Suprapubic skin (tissue), 4 donors: ENCODE measurements around the gene C2CD4A.

ENCODE experiments used
- CTCF ChIP-seq, 2 donors: fragments of 200-600 bp in 1 of 2; fragments of 450-650 bp in 1 of 2; sonication (generic) in 1 of 2; IDR thresholded peaks; one replicate each; pipeline ENCODE4 v1.5.1; 2016 to 2019; ENCODE audit warnings: antibody characterized with exemption in 2 of 2, mild to moderate bottlenecking in 1 of 2, moderate library complexity in 1 of 2
- EP300 ChIP-seq: sonication (generic); formaldehyde crosslinking; IDR thresholded peaks from one replicate; pipeline ENCODE4 v1.6.1; 2017; ENCODE audit warnings: antibody characterized with exemption
- POLR2A ChIP-seq, 2 donors: fragments of 450-650 bp; IDR thresholded peaks; one replicate each; pipeline ENCODE4 v1.6.1; 2017; ENCODE audit warnings: antibody characterized with exemption in 2 of 2, mild to moderate bottlenecking in 2 of 2, moderate library complexity in 2 of 2
- POLR2AphosphoS5 ChIP-seq, 3 donors: sonication (generic); formaldehyde crosslinking; IDR thresholded peaks; one replicate each; pipeline ENCODE4 v1.6.1; 2017; ENCODE audit warnings: antibody characterized with exemption in 3 of 3

- TF ChIP-seq CTCF (IDR thresholded peaks at IDR 0.05) (no peak), POLR2A (IDR thresholded peaks at IDR 0.05) (no peak), POLR2AphosphoS5 (IDR thresholded peaks at IDR 0.05) (no peak), EP300 (no peak)
Measured at GRCh38 chr15:62107571-62108121, 40.9 kb downstream of the C2CD4A start.
